Measurements from ENCODE around the gene SMC5.

DNA sequence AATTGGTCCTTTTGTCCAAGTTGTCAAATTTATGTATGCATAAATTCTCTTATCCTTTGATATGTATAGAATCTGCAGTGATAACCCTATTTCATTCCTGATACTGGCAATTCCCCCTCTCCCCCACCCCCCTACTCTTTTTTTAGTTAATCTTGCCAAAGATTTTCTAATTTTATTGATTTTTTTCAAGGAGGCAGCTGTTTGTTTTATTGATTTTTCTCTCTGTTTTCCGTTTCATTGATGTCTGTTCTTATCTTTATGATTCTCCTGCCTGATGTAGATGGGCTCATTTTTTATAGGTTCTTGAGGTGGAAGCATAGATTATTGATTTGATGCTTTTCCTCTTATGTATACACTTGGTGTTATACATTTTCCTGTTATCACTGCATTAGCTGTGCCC is 34.4 kb downstream of the SMC5 start:
- no peak for TF ChIP-seq CTCF (IDR thresholded peaks at IDR 0.05; ENCODE audit: insufficient read depth, low read depth, low read length)
- TF ChIP-seq EZH2 (IDR thresholded peaks at IDR 0.05; ENCODE audit: insufficient read depth, low read length) = no peak
